GM10266 (cell line): Measurements from ENCODE around the gene KIAA0513.

Source experiments
- DNase-seq: peaks from one replicate; pipeline ENCODE4 v3.0.0; 2012; ENCODE audit errors: extremely low spot score
- CTCF ChIP-seq: IDR thresholded peaks from 2 replicates; pipeline ENCODE4 v1.5.1; 2012; ENCODE audit warnings: mild to moderate bottlenecking, low read depth; ENCODE audit not compliant: control insufficient read depth, insufficient read depth; ENCODE audit errors: missing control alignments

Gene KIAA0513

GRCh38 chr16:85027349-85027957 lies at the start of gene KIAA0513:
KIAA0513 (plus strand) TSS chr16:85027795; CDS start chr16:85067072, 39,277 bp downstream.
- DNase-seq, result peak; percentile 98
- peak; percentile 35 for TF ChIP-seq CTCF

- TF ChIP-seq CTCF, result no peak
- no peak for DNase-seq
Observed at GRCh38 chr16:84979516-84979915, 48.1 kb upstream of the KIAA0513 start.

GRCh38 chr16:84982434-84982833 lies 45.2 kb upstream of the KIAA0513 start:
- no peak for DNase-seq
- no peak for TF ChIP-seq CTCF

GRCh38 chr16:84985079-84986065 lies 42.2 kb upstream of the KIAA0513 start:
- no peak for DNase-seq
- no peak for TF ChIP-seq CTCF

- DNase-seq, result no peak
- no peak for TF ChIP-seq CTCF
Observed at GRCh38 chr16:84986102-84986501, 41.5 kb upstream of the KIAA0513 start.

- no peak for TF ChIP-seq CTCF
Observed at GRCh38 chr16:84986879-84987278, 40.7 kb upstream of the KIAA0513 start.

GRCh38 chr16:84988328-84989080 lies 39.1 kb upstream of the KIAA0513 start:
- no peak for TF ChIP-seq CTCF
- DNase-seq, result no peak

More at GRCh38 chr16:84986879-84987278, 40.7 kb upstream of the KIAA0513 start:
- DNase-seq, result no peak
